Measurements from ENCODE around the gene ATP8B3. TPM values are rescaled to one million over a fixed set of nuclear protein-coding genes. Genes with fewer than 3 reads are reported as not detected.

The ATP8B3 gene
- total and polyA plus RNA-seq, 2 donors = 1.3 to 3.6 TPM

DNA sequence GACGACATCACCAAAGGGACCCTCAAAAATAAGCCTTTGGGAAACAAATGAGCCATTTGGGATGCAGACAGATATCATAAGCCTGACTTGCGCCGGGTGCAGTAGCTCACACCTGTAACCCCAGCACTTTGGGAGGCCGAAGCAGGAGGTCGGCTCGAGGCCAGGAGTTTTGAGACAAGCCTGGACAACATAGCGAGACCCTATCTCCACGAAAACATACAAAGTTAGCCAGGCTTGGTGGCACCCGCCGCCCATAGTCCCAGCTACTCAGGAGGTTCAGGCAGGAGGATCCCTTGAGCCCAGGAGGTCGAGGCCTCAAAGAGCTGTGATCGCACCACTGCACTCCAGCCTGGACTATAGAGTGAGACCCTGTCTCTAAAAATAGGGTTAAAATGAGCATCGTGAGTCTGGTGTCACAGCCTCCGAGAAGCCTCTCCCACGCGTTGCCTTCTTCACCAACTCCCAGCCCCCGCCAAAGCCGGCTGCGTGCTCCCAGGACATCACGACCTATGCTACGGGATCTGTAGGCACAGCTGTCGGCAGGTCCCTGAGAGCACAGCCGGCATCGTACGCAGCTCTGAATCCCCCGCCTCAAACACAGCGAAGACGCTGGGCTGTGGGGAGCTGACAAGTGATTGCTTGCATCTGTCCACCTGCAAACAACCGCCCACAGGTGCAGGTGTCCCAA, 34.6 kb upstream of the ATP8B3 start:
- H3K4me3 ChIP-seq (ENCODE audit: low read length in 2 of 2) = peak overlapping the region; percentile 91 to 97
- no peak for DNase-seq (ENCODE audit: low read depth in 6 of 9, low spot score in 9 of 9)
- no peaks in the 10 kb centered on the region for H3K9me3 ChIP-seq (ENCODE audit: control insufficient read depth in 2 of 2, insufficient read depth in 1 of 2, low read length in 1 of 2)
- H3K36me3 ChIP-seq (ENCODE audit: control insufficient read depth in 2 of 2, insufficient read depth in 2 of 2, low read length in 1 of 2) = peaks cover 21 to 30% of the 10 kb centered on the region in 2 donors
- H3K27me3 ChIP-seq (ENCODE audit: control insufficient read depth in 2 of 2, insufficient read depth in 1 of 2, low read length in 1 of 2) = no peaks in the 10 kb centered on the region
- H3K27ac ChIP-seq (ENCODE audit: low read depth in 1 of 2, low read length in 1 of 2) = no peak overlapping the region
- peaks cover 32 to 70% of the 10 kb centered on the region in 2 donors for H3K4me1 ChIP-seq (ENCODE audit: control insufficient read depth in 2 of 2, insufficient read depth in 2 of 2, low read length in 2 of 2)
- whole genome bisulfite sequencing = 95% methylated on average over 29 of the region's 29 CpGs

DNA sequence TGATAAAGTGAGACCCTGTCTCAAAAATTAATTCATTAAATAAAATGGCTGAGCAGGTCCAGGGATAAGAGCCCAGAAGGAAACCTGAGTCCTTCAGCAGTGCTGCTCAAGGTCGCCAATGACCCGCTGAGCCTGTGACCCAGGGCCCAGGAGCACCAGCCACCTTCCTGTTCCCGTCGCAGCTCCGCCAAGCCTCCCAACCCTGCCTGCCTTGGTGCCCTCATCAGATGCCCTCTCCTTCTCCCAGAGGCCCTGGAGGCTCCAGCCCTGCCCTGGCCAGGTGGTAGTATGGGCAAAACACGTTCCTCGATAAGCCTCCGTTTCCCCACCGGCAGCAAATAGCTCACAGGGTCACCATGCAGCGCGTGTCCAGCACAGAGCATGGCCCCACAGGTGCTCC, 33.6 kb upstream of the ATP8B3 start:
- no peak for DNase-seq (ENCODE audit: low read depth in 6 of 9, low spot score in 9 of 9)
- Histone ChIP-seq H3K4me3 (ENCODE audit: low read length in 2 of 2) (no peak overlapping the region), H3K4me1 (ENCODE audit: control insufficient read depth in 2 of 2, insufficient read depth in 2 of 2, low read length in 2 of 2) (peaks cover 33 to 64% of the 10 kb centered on the region in 2 donors), H3K27me3 (ENCODE audit: control insufficient read depth in 2 of 2, insufficient read depth in 1 of 2, low read length in 1 of 2) (no peaks in the 10 kb centered on the region), H3K36me3 (ENCODE audit: control insufficient read depth in 2 of 2, insufficient read depth in 2 of 2, low read length in 1 of 2) (peaks cover 21 to 30% of the 10 kb centered on the region in 2 donors), H3K27ac (ENCODE audit: low read depth in 1 of 2, low read length in 1 of 2) (no peak overlapping the region), H3K9me3 (ENCODE audit: control insufficient read depth in 2 of 2, insufficient read depth in 1 of 2, low read length in 1 of 2) (no peaks in the 10 kb centered on the region)
- WGBS = 97% methylated on average over 11 of the region's 11 CpGs

DNA sequence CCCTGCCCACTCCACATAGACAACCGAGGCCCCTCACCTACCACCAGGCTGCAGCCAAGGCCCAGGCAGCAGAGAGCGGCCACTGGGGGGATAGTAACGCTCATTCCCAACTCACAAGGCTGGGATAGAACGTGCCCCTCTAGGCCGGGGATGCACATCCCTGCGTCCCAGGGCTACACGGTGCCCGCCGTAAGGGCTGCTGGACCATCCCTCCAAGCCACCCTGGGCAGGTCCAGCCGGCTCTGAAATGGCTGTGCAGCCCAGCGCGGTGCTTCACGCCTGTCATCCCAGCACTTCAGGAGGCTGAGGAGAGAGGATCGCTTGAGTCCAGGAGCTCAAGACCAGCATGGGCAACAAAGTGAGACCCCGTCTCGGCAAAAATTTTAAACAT, 33.0 kb upstream of the ATP8B3 start:
- Histone ChIP-seq H3K9me3 (ENCODE audit: control insufficient read depth in 2 of 2, insufficient read depth in 1 of 2, low read length in 1 of 2) (no peaks in the 10 kb centered on the region), H3K4me3 (ENCODE audit: low read length in 2 of 2) (no peak overlapping the region), H3K36me3 (ENCODE audit: control insufficient read depth in 2 of 2, insufficient read depth in 2 of 2, low read length in 1 of 2) (peaks cover 21 to 30% of the 10 kb centered on the region in 2 donors), H3K27ac (ENCODE audit: low read depth in 1 of 2, low read length in 1 of 2) (no peak overlapping the region), H3K4me1 (ENCODE audit: control insufficient read depth in 2 of 2, insufficient read depth in 2 of 2, low read length in 2 of 2) (peaks cover 39 to 65% of the 10 kb centered on the region in 2 donors), H3K27me3 (ENCODE audit: control insufficient read depth in 2 of 2, insufficient read depth in 1 of 2, low read length in 1 of 2) (no peaks in the 10 kb centered on the region)
- DNase-seq (ENCODE audit: low read depth in 6 of 9, low spot score in 9 of 9) = no peak
- WGBS = 98% methylated on average over 16 of the region's 16 CpGs

DNA sequence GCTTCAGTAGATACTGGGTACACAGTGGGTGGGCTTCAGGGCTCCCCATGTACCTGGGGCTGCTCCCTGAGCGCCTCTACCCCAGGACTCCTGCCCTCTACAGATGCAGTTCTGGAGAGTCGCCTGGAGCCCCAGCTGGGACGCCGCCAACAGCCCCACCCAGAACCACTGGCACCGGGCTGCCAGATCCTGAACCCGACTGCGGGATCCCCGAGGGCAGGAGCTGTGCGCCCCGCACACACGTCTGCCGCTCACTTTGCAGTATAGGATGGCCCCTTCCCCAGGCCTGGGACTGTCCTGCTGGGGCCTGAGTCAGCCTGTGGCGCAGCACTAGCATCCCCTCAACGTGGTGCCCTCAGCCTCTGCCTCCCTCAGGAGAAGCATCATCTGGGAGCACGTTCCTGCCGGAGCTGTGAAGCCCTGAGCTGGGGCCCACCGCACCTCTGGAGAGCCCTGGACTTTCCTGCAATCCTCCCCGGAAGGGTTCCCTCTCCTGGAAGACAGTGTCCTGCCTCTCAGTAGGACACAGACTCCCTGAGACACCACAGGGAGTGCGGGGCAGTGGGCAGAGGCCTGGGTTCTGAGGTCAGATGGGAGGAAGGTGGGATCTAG, 32.5 kb upstream of the ATP8B3 start:
- no peaks in the 10 kb centered on the region for H3K9me3 ChIP-seq (ENCODE audit: control insufficient read depth in 2 of 2, insufficient read depth in 1 of 2, low read length in 1 of 2)
- H3K4me3 ChIP-seq (ENCODE audit: low read length in 2 of 2) = no peak overlapping the region
- no peaks in the 10 kb centered on the region for H3K27me3 ChIP-seq (ENCODE audit: control insufficient read depth in 2 of 2, insufficient read depth in 1 of 2, low read length in 1 of 2)
- 97% methylated on average over 19 of the region's 19 CpGs for WGBS
- no peak overlapping the region for H3K27ac ChIP-seq (ENCODE audit: low read depth in 1 of 2, low read length in 1 of 2)
- peaks cover 44 to 65% of the 10 kb centered on the region in 2 donors for H3K4me1 ChIP-seq (ENCODE audit: control insufficient read depth in 2 of 2, insufficient read depth in 2 of 2, low read length in 2 of 2)
- peaks cover 25 to 33% of the 10 kb centered on the region in 2 donors for H3K36me3 ChIP-seq (ENCODE audit: control insufficient read depth in 2 of 2, insufficient read depth in 2 of 2, low read length in 1 of 2)
- DNase-seq (ENCODE audit: low read depth in 6 of 9, low spot score in 9 of 9) = no peak

DNA sequence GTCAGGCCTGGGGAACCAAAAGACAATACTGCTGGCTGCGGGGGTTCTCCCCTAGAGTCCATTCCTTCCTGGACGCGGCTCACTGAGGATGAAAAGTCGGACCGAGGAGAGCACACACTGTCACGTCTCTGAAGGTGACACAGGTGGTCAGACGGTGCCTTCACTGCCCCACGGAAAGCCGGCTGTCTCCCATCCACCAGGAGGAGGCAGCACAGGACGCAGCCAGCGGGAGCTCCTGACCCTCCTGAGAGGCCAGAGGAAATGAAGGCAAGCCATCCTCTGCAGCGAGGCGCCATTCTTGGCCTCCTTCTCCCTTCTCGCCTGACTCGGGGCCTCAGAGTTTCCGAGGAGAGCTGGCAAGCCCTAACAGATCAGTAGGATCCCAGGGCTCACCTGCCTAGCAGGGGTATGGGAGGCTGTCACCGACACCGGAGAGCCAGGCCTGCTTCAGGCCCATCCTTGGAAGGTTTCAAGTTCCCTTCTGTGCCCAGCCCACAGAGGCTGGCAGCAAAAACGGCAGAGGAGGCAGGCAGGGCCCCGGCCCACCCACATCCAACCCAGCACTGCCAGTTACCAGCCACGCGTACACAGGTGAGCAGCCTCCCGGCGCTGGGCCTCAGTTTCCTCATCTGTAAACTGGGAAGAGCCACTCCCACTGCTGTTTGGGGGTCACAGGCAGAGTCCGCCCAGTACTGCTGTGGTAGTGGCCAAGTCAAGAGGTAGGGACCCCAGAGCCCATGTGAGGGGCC, 31.7 kb upstream of the ATP8B3 start:
- Histone ChIP-seq H3K27ac (ENCODE audit: low read depth in 1 of 2, low read length in 1 of 2) (no peak overlapping the region), H3K4me1 (ENCODE audit: control insufficient read depth in 2 of 2, insufficient read depth in 2 of 2, low read length in 2 of 2) (peaks cover 40 to 57% of the 10 kb centered on the region in 2 donors), H3K27me3 (ENCODE audit: control insufficient read depth in 2 of 2, insufficient read depth in 1 of 2, low read length in 1 of 2) (no peaks in the 10 kb centered on the region), H3K4me3 (ENCODE audit: low read length in 2 of 2) (no peak overlapping the region), H3K9me3 (ENCODE audit: control insufficient read depth in 2 of 2, insufficient read depth in 1 of 2, low read length in 1 of 2) (no peaks in the 10 kb centered on the region), H3K36me3 (ENCODE audit: control insufficient read depth in 2 of 2, insufficient read depth in 2 of 2, low read length in 1 of 2) (peaks cover 27 to 35% of the 10 kb centered on the region in 2 donors)
- no peak for DNase-seq (ENCODE audit: low read depth in 6 of 9, low spot score in 9 of 9)
- 94% methylated on average over 25 of the region's 25 CpGs for WGBS

DNA sequence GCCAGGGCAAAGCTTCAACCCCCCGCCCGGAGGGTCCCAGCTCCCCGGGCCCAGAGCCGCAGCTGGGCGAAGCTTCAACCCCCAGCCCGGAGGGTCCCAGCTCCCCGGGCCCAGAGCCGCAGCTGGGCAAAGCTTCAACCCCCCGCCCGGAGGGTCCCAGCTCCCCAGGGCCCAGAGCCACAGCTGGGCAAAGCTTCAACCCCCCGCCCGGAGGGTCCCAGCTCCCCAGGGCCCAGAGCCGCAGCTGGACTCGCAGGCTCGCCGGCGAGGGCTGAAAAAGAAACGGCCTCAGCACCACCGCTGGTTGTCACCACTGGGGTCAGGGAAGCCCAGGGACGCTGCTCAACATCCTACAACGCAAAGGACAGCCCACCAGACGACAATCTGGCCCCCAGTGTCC, 31.0 kb upstream of the ATP8B3 start:
- no peak overlapping the region for H3K27ac ChIP-seq (ENCODE audit: low read depth in 1 of 2, low read length in 1 of 2)

DNA sequence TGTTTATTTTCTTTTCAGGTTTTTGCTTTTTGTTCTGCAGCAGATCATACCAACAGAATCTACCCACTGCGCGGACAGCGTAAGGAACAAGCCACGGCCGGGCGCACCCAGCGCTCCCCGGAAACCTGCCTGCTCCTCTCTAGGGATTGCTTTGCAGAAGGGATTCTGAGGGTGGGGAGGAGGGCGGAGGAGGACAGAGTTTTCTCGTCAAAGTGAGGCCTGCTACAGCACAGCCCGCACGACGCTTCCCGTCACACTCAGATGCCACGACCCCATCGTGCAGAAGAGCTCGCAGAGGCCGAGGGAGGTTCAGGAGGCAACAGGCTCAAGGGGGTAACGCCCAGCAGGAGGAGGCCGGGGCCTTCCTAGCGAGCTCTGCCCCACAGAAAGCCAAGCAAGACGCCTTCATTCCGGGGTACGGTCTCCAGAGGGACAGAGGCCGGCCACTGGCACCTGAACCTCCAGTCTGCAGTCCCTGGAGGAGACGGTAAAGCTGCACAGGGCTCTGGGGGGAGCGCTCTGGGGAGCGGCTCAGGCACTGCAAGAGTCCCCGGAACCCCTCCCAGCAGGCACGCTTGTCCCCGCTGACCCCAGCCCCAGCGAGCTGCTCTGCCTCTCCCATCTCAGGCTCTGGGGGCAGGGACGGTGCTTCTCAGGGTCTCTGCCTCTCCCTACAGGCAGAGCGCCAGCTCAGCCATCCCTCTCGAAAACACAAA, 29.3 kb upstream of the ATP8B3 start:
- WGBS = 95% methylated on average over 35 of the region's 35 CpGs
- DNase-seq (ENCODE audit: low read depth in 6 of 9, low spot score in 9 of 9) = no peak
- H3K9me3 ChIP-seq (ENCODE audit: control insufficient read depth in 2 of 2, insufficient read depth in 1 of 2, low read length in 1 of 2) = no peaks in the 10 kb centered on the region
- peaks cover 35 to 39% of the 10 kb centered on the region in 2 donors for H3K36me3 ChIP-seq (ENCODE audit: control insufficient read depth in 2 of 2, insufficient read depth in 2 of 2, low read length in 1 of 2)
- H3K27ac ChIP-seq (ENCODE audit: low read depth in 1 of 2, low read length in 1 of 2) = no peak overlapping the region
- H3K27me3 ChIP-seq (ENCODE audit: control insufficient read depth in 2 of 2, insufficient read depth in 1 of 2, low read length in 1 of 2) = no peaks in the 10 kb centered on the region
- peaks cover 28 to 49% of the 10 kb centered on the region in 2 donors for H3K4me1 ChIP-seq (ENCODE audit: control insufficient read depth in 2 of 2, insufficient read depth in 2 of 2, low read length in 2 of 2)
- no peak overlapping the region for H3K4me3 ChIP-seq (ENCODE audit: low read length in 2 of 2)

More for the DNA sequence above, 31.0 kb upstream of the ATP8B3 start:
- Histone ChIP-seq H3K27me3 (ENCODE audit: control insufficient read depth in 2 of 2, insufficient read depth in 1 of 2, low read length in 1 of 2) (no peaks in the 10 kb centered on the region), H3K36me3 (ENCODE audit: control insufficient read depth in 2 of 2, insufficient read depth in 2 of 2, low read length in 1 of 2) (peaks cover 31 to 35% of the 10 kb centered on the region in 2 donors), H3K4me1 (ENCODE audit: control insufficient read depth in 2 of 2, insufficient read depth in 2 of 2, low read length in 2 of 2) (peaks cover 38 to 55% of the 10 kb centered on the region in 2 donors), H3K4me3 (ENCODE audit: low read length in 2 of 2) (no peak overlapping the region), H3K9me3 (ENCODE audit: control insufficient read depth in 2 of 2, insufficient read depth in 1 of 2, low read length in 1 of 2) (no peaks in the 10 kb centered on the region)
- WGBS = 93% methylated on average over 22 of the region's 22 CpGs
- no peak for DNase-seq (ENCODE audit: low read depth in 6 of 9, low spot score in 9 of 9)

DNA sequence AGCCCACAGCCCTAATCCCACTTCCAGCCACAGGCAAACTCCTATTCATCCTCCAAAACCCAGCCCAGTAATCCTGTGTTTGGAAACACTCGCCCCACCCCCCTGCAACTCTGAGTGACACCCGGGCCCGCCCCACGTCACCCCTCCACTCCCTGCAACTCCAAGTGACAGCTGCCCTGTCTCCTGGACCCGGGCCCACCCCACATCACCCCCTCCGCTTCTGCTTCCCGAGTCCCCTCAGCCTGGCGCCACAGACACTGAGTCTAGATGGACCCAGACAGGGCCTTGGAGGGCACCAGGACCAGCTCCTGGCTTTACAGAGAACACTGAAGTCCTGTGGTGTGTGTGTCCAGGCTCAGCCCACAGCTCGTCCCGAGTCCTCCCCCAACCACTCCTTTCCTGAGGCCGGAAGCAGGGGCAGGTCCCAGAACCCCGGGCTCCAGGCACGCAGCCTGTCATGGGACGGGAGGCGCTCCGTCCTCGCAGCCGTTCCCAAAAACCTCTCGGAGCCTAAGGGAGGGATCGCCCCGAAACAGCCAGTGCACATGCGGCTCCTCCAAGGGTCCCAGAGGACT, 28.6 kb upstream of the ATP8B3 start:
- no peak overlapping the region for H3K4me3 ChIP-seq (ENCODE audit: low read length in 2 of 2)
- 90% methylated on average over 22 of the region's 22 CpGs for WGBS

More for the DNA sequence above, 28.6 kb upstream of the ATP8B3 start:
- no peak for DNase-seq (ENCODE audit: low read depth in 6 of 9, low spot score in 9 of 9)
- Histone ChIP-seq H3K27me3 (ENCODE audit: control insufficient read depth in 2 of 2, insufficient read depth in 1 of 2, low read length in 1 of 2) (no peaks in the 10 kb centered on the region), H3K27ac (ENCODE audit: low read depth in 1 of 2, low read length in 1 of 2) (peak overlapping the region in 1 of 2 donors; percentile 68), H3K36me3 (ENCODE audit: control insufficient read depth in 2 of 2, insufficient read depth in 2 of 2, low read length in 1 of 2) (peaks cover 36% of the 10 kb centered on the region in 2 donors), H3K9me3 (ENCODE audit: control insufficient read depth in 2 of 2, insufficient read depth in 1 of 2, low read length in 1 of 2) (no peaks in the 10 kb centered on the region), H3K4me1 (ENCODE audit: control insufficient read depth in 2 of 2, insufficient read depth in 2 of 2, low read length in 2 of 2) (peaks cover 26 to 42% of the 10 kb centered on the region in 2 donors)
